B cell (primary cell): ENCODE results near the gene HDDC3. TPM values are rescaled to one million over a fixed set of nuclear protein-coding genes. Genes with fewer than 3 reads are reported as not detected.

Experiments used
- ATAC-seq: fragments of 200-7000 bp; cut with Tn5 transposase; one replicate; pipeline ENCODE4 v1.10.0; 2021; ENCODE audit warnings: low read depth, mild to moderate bottlenecking, moderate number of reproducible peaks, moderate library complexity
- CTCF ChIA-PET: fragments of 350-600 bp; sonication (Branson Sonifier 250); formaldehyde crosslinking; loops from one replicate; lab custom pipeline; 2021; ENCODE audit warnings: antibody characterized with exemption, inconsistent platforms; lab: Charles Lee
- POLR2A ChIA-PET: fragments of 350-600 bp; sonication (Branson Sonifier 250); formaldehyde crosslinking; loops from one replicate; lab custom pipeline; 2021; ENCODE audit warnings: antibody characterized with exemption; lab: Charles Lee
- DNase-seq: peaks from one replicate; pipeline ENCODE4 v3.0.0; 2013
- H2AFZ ChIP-seq: 2 replicates; pipeline ENCODE4 v1.6.1; 2012; ENCODE audit warnings: mild to moderate bottlenecking, low read depth, low read length; ENCODE audit not compliant: insufficient read depth, poor library complexity, severe bottlenecking
- H3K27ac ChIP-seq, 2 donors: 1 replicate in 1 of 2; 2 replicates in 1 of 2; pipeline ENCODE4 v1.5.1; 2012 to 2013; ENCODE audit warnings: low read length in 2 of 2, mild to moderate bottlenecking in 2 of 2, moderate library complexity in 1 of 2
- H3K27me3 ChIP-seq, 4 experiments: fragments of 200-600 bp in 1 of 4; sonication (generic) in 1 of 4; replicated peaks in 1 of 4; 1 replicate in 2 of 4; 2 replicates in 2 of 4; pipeline versions ENCODE4 v1.6.1 to v1.7.0; 2013 to 2016; ENCODE audit warnings: low read length in 3 of 4, mild to moderate bottlenecking in 2 of 4, mixed read lengths in 1 of 4, moderate library complexity in 1 of 4; ENCODE audit not compliant: insufficient read depth in 4 of 4, control insufficient read depth in 3 of 4; ENCODE audit errors: control extremely low read depth in 1 of 4
- H3K36me3 ChIP-seq, 2 experiments: replicated peaks in 1 of 2; 1 replicate in 1 of 2; 2 replicates in 1 of 2; pipeline versions ENCODE4 v1.6.1 to v1.7.1; 2013; ENCODE audit warnings: low read length in 1 of 2; ENCODE audit not compliant: insufficient read depth in 2 of 2, control insufficient read depth in 1 of 2; ENCODE audit errors: control extremely low read depth in 1 of 2, extremely low read depth in 1 of 2
- H3K4me1 ChIP-seq, 2 donors: fragments of 200-600 bp in 1 of 2; sonication (generic) in 1 of 2; 1 replicate in 1 of 2; 2 replicates in 1 of 2; pipeline versions ENCODE4 v1.5.1 to v1.6.1; 2013 to 2017; ENCODE audit warnings: low read length in 2 of 2; ENCODE audit not compliant: control insufficient read depth in 2 of 2, insufficient read depth in 2 of 2
- H3K4me2 ChIP-seq: replicated peaks from 2 replicates; pipeline ENCODE3; 2012; ENCODE audit warnings: mild to moderate bottlenecking, low read depth, low read length; ENCODE audit not compliant: poor library complexity, severe bottlenecking
- H3K4me3 ChIP-seq, 5 experiments: fragments of 200-600 bp in 1 of 5; sonication (generic) in 1 of 5; 1 replicate in 3 of 5; 2 replicates in 2 of 5; pipeline versions ENCODE4 v1.5.1 to v1.7.0; 2011 to 2016; ENCODE audit warnings: low read length in 4 of 5, mild to moderate bottlenecking in 4 of 5, low read depth in 2 of 5, control low read depth in 1 of 5, moderate library complexity in 1 of 5; ENCODE audit not compliant: insufficient read depth in 1 of 5; ENCODE audit errors: control extremely low read depth in 1 of 5, extremely low read depth in 1 of 5
- H3K79me2 ChIP-seq: fragments of 200-600 bp; sonication (generic); one replicate; pipeline ENCODE4 v1.6.0; 2016; ENCODE audit warnings: low read length; ENCODE audit not compliant: control insufficient read depth, insufficient read depth
- H3K9ac ChIP-seq: fragments of 200-600 bp; sonication (generic); 2 replicates; pipeline ENCODE4 v1.6.1; 2017; ENCODE audit warnings: mild to moderate bottlenecking, low read length, moderate library complexity
- H3K9me3 ChIP-seq, 3 donors: one replicate each; pipeline versions ENCODE4 v1.6.1 to v1.7.1; 2013; ENCODE audit warnings: low read length in 2 of 3; ENCODE audit not compliant: control insufficient read depth in 2 of 3, insufficient read depth in 1 of 3; ENCODE audit errors: control extremely low read depth in 1 of 3
- H4K20me1 ChIP-seq: 2 replicates; pipeline ENCODE4 v1.6.0; 2012; ENCODE audit warnings: mild to moderate bottlenecking, low read length; ENCODE audit not compliant: insufficient read depth, control insufficient read depth, poor library complexity, severe bottlenecking
- H3K27ac Mint-ChIP-seq: one replicate; pipeline ENCODE4 v1.8.0; 2021; ENCODE audit warnings: mixed read lengths
- H3K27me3 Mint-ChIP-seq: one replicate; pipeline ENCODE4 v1.8.0; 2021; ENCODE audit warnings: mixed read lengths
- H3K4me1 Mint-ChIP-seq: one replicate; pipeline ENCODE4 v1.8.0; 2021; ENCODE audit warnings: mixed read lengths
- H3K4me3 Mint-ChIP-seq: one replicate; pipeline ENCODE4 v1.8.0; 2021; ENCODE audit warnings: mixed read lengths
- H3K9me3 Mint-ChIP-seq: one replicate; pipeline ENCODE4 v1.8.0; 2022; ENCODE audit warnings: mixed read lengths; ENCODE audit not compliant: insufficient read depth
- CTCF ChIP-seq: fragments of 200-600 bp; IDR thresholded peaks from one replicate; pipeline ENCODE4 v1.8.0; 2022; ENCODE audit warnings: antibody characterized with exemption, mild to moderate bottlenecking
- EZH2 ChIP-seq: IDR thresholded peaks from 2 replicates; pipeline ENCODE4 v1.6.1; 2012; ENCODE audit warnings: borderline replicate concordance, low read depth, mild to moderate bottlenecking, moderate library complexity, low read length; ENCODE audit not compliant: insufficient read depth, poor library complexity, severe bottlenecking
- WGBS: methylation state at CpG from one replicate; pipeline ENCODE4 v1.1.5; 2013; ENCODE audit warnings: missing lambda C conversion rate; ENCODE audit not compliant: insufficient coverage; 5-methylcytosine and 5-hydroxymethylcytosine counted together
- intact Hi-C: fragments of 100-400 bp; cut with micrococcal nuclease; formaldehyde crosslinking; loops from one replicate; pipeline ENCODE4 v1.10.0; 2022
- polyA plus RNA-seq: library from polyadenylated mRNA; depleted of rRNA; stranded (reverse); fragments of >200 nt; gene quantifications from 2 replicates; pipeline ENCODE4 v1.2.3, GENCODE V29; 2012
- total RNA-seq, 2 donors: library from RNA; stranded (reverse); fragments of 120-200 nt in 1 of 2; gene quantifications; 1 replicate in 1 of 2; 2 replicates in 1 of 2; pipeline versions ENCODE4 v1.2.3 to v1.2.4, GENCODE V29; 2013 to 2022

The HDDC3 gene
- total and polyA plus RNA-seq, 2 donors (not counting 1 experiment from before 2014, with no cell fraction given) = 23.9 to 26.8 TPM

GRCh38 chr15:90902040-90902839 lies 30.1 kb downstream of the HDDC3 start:
- H2AFZ ChIP-seq = peak overlapping the region; percentile 90
- no peaks in the 10 kb centered on the region for H3K9me3 ChIP-seq
- peak overlapping the region; percentile 52 to 66 for H3K27ac ChIP-seq
- peaks cover 30% of the 10 kb centered on the region for H3K4me1 Mint-ChIP-seq
- H3K9me3 Mint-ChIP-seq = no peaks in the 10 kb centered on the region
- peak; percentile 89 for DNase-seq
- H3K9ac ChIP-seq = peak overlapping the region; percentile 83
- WGBS = under 1% methylated on average over 71 of the region's 71 CpGs
- ATAC-seq = peak; percentile 75
- H3K4me3 ChIP-seq = peak overlapping the region; percentile 49 to 74 (median 69)
- ChIA-PET CTCF (interaction anchor here (0.7 to 14.4 kb wide), 15 partner anchors 17 to 583 kb away, joined by 3 to 260 read pairs (median 4); partner anchors contain the start of genes CRTC3, FES, HDDC3 and RCCD1), POLR2A (interaction anchor here (0.5 to 3.8 kb wide), 4 partner anchors 17 to 188 kb away, joined by 3 to 66 read pairs (median 6); partner anchors contain the start of genes HDDC3 and UNC45A)
- H3K4me1 ChIP-seq = peaks cover 20 to 28% of the 10 kb centered on the region in 2 donors
- H3K36me3 ChIP-seq = peaks cover 0 to 25% of the 10 kb centered on the region in 2 experiments
- peak; percentile 80 for TF ChIP-seq CTCF
- no peak for TF ChIP-seq EZH2
- no peaks in the 10 kb centered on the region for H3K27me3 Mint-ChIP-seq
- peak overlapping the region; percentile 85 for H3K4me3 Mint-ChIP-seq
- H3K27me3 ChIP-seq = no peaks in the 10 kb centered on the region
- H3K27ac Mint-ChIP-seq = peak overlapping the region; percentile 97
- intact Hi-C loops = loop anchor here (1.0 to 2.0 kb wide), 2 partner anchors 29 to 307 kb away; no protein-coding TSS in a partner anchor
- peaks cover 13% of the 10 kb centered on the region for H4K20me1 ChIP-seq
- peak overlapping the region; percentile 94 for H3K4me2 ChIP-seq
- peaks cover 3% of the 10 kb centered on the region for H3K79me2 ChIP-seq
